ENCODE results near the gene EXOC2. TPM values are rescaled to one million over a fixed set of nuclear protein-coding genes. Genes with fewer than 3 reads are reported as not detected.
A peak's percentile ranks its signal among the peaks of the same experiment; 100 is the strongest.
"Not testable (repeated sequence)": the region's sequence is repeated elsewhere in the genome, so short reads cannot be mapped to it uniquely, and the experiment has no call there.

EXOC2 gene
- total RNA-seq, 2 experiments from 2014 or later: 29.9 to 30.2 TPM

DNA sequence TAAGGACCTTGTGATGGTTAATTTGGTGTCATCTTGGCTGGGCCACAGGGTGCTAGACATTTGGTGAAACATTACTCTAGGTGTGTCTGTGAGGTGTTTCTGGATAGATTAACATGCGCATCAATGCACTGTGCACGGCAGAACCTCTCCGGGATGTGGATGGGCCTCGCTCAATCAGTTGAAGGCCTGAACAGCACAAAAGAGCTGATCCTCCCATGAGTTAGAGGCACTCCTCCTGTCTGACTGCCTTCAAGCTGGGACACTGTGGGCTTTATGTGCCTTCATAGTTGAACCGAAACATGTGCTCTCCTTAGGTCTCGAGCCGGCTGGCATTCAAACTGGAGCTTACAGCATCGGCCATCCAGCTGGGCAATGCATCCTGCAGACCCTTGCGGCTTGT, 124.9 kb downstream of the EXOC2 start:
- ChIA-PET CTCF (interaction anchor here (1.0 to 2.2 kb wide), 4 partner anchors 9 to 229 kb away, joined by 3 to 6 read pairs (median 4); no protein-coding TSS in a partner anchor), POLR2A (interaction anchor here (0.8 to 2.6 kb wide), 2 partner anchors 8 to 136 kb away, joined by 3 to 9 read pairs; no protein-coding TSS in a partner anchor)
- Mint-ChIP-seq H3K36me3 (ENCODE audit: low read depth) (peaks cover 22% of the 10 kb centered on the region), H3K4me3 (no peak overlapping the region), H3K27ac (no peak overlapping the region), H3K9me3 (no peaks in the 10 kb centered on the region), H3K4me1 (ENCODE audit: low read depth) (peaks cover 8% of the 10 kb centered on the region), H3K27me3 (no peaks in the 10 kb centered on the region)
- no peak for ATAC-seq
- DNase-seq: no peak
- TF ChIP-seq, protein P1, sequence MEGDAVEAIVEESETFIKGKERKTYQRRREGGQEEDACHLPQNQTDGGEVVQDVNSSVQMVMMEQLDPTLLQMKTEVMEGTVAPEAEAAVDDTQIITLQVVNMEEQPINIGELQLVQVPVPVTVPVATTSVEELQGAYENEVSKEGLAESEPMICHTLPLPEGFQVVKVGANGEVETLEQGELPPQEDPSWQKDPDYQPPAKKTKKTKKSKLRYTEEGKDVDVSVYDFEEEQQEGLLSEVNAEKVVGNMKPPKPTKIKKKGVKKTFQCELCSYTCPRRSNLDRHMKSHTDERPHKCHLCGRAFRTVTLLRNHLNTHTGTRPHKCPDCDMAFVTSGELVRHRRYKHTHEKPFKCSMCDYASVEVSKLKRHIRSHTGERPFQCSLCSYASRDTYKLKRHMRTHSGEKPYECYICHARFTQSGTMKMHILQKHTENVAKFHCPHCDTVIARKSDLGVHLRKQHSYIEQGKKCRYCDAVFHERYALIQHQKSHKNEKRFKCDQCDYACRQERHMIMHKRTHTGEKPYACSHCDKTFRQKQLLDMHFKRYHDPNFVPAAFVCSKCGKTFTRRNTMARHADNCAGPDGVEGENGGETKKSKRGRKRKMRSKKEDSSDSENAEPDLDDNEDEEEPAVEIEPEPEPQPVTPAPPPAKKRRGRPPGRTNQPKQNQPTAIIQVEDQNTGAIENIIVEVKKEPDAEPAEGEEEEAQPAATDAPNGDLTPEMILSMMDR (IDR thresholded peaks at IDR 0.05): no peak
- intact Hi-C loops (cut with micrococcal nuclease): no loop called here

DNA sequence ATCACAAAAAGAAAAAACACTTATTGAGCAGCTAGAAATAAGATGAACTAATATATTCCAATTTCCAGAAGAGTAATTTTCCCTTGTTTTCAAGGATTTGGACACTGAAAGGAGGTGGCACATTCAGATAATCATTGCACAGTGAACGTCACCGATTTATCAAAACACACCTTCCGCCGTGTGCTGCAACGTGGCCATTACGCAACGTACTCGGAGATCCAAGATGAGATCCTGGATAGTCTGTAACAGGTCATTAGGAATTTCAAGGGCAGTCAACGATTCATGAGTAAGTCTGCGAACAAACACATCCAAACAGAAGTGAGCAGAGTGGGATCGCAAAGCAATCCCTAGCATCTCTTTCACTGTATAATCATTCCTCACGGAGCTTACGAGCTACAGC, 129.1 kb downstream of the EXOC2 start:
- DNase-seq (no peak), ATAC-seq (no peak)
- Mint-ChIP-seq H3K27ac (no peak overlapping the region), H3K27me3 (no peaks in the 10 kb centered on the region), H3K9me3 (no peaks in the 10 kb centered on the region), H3K4me1 (ENCODE audit: low read depth) (peaks cover 27% of the 10 kb centered on the region), H3K4me3 (no peak overlapping the region), H3K36me3 (ENCODE audit: low read depth) (peaks cover 40% of the 10 kb centered on the region)
- TF ChIP-seq, protein P1 (IDR thresholded peaks at IDR 0.05): no peak
- ChIA-PET CTCF (no interaction called here), POLR2A (interaction anchor here (0.7 to 1.5 kb wide), 2 partner anchors 103 to 160 kb away, joined by 3 read pairs; no protein-coding TSS in a partner anchor)
- intact Hi-C loops (cut with micrococcal nuclease): no loop called here

DNA sequence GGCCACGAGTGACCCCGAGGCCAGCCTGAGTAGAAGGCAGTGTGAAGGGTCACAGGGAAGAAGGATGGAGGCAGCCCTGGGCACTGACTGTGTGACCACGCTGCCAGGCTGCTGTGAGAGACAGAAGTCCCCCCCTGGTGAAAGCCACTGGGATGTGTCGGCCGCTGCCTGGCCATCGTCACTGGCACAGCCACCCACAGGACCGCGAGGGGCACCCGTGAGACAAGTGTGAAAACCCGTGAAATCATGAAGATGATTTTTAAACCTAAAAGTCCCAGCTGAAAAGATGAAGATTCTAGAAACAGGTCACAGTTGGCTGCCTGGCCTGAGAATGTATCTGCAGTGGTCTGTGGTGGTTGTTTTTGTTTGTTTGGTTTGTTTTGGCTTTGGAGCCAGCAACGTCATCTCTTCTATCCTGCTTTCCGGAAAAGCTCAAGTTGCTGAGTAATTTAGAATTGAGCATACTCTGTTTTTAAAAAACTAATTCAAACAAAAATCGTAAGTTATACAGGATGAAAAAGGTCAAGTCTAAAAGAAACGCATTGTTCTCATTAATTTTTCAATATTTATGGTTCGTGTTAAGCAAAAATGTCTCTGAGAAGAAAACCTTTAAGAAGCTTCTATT, 130.8 kb downstream of the EXOC2 start:
- Mint-ChIP-seq H3K4me1 (ENCODE audit: low read depth) (peaks cover 37% of the 10 kb centered on the region), H3K4me3 (no peak overlapping the region), H3K36me3 (ENCODE audit: low read depth) (peaks cover 41% of the 10 kb centered on the region), H3K27ac (peak overlapping the region; percentile 71), H3K27me3 (no peaks in the 10 kb centered on the region), H3K9me3 (no peaks in the 10 kb centered on the region)
- ATAC-seq (no peak), DNase-seq (no peak)
- CTCF ChIA-PET: interaction anchor here (1.1 to 1.2 kb wide), 2 partner anchors 31 to 122 kb away, joined by 3 read pairs; no protein-coding TSS in a partner anchor
- intact Hi-C loops (cut with micrococcal nuclease): no loop called here
- POLR2A ChIA-PET: interaction anchor here (1.5 kb wide), 1 partner anchor 158 kb away, joined by 3 read pairs; no protein-coding TSS in a partner anchor
- TF ChIP-seq, protein P1 (IDR thresholded peaks at IDR 0.05): no peak

DNA sequence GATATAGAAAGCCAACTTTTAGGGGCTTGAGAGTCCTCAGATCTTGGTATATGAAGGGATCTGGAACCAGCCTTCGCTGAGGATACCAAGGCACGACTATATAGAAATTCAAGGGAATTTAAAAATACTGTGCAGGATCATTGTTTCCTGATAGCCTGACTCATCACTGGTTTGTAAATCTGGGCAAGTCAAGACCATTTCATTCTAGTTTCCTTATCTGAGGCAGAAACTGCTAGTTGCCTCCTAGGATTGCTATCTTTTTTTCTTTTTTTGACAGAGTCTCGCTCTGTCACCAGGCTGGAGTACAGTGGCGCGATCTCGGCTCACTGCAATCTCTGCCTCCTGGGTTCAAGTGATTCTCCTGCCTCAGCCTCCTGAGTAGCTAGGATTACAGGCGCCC, 131.6 kb downstream of the EXOC2 start:
- CTCF ChIA-PET; H3K9me3 Mint-ChIP-seq; POLR2A ChIA-PET; ATAC-seq; intact Hi-C loops (cut with micrococcal nuclease); H3K4me3 Mint-ChIP-seq; H3K27me3 Mint-ChIP-seq; DNase-seq: not testable (repeated sequence)
- peaks cover 45% of the 10 kb centered on the region for H3K4me1 Mint-ChIP-seq (ENCODE audit: low read depth)
- H3K27ac Mint-ChIP-seq: peak overlapping the region; percentile 71
- H3K36me3 Mint-ChIP-seq (ENCODE audit: low read depth): peaks cover 48% of the 10 kb centered on the region

DNA sequence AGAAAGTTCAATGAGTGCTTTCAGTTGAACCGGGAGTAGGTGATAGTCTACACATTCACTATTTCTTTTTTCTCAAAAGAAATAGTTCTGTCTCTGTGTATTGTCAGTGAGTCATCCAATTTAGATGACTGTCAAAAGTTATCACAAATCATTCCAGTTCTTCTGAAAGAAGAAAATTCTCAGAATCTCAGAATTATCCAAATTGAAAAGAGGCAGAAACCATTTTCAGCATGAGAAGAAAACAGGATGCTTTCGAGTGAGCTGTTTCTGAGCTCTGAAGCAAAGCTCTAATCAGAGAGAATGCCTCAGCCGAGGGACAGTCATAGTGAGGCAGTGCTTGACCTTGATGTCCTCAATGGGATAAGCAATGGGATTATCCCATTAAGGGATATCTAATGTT, 134.0 kb downstream of the EXOC2 start:
- Mint-ChIP-seq H3K9me3 (no peaks in the 10 kb centered on the region), H3K36me3 (ENCODE audit: low read depth) (peaks cover 51% of the 10 kb centered on the region), H3K4me3 (no peak overlapping the region), H3K4me1 (ENCODE audit: low read depth) (peaks cover 47% of the 10 kb centered on the region), H3K27ac (peak overlapping the region; percentile 92), H3K27me3 (no peaks in the 10 kb centered on the region)
- DNase-seq (peak; percentile 30), ATAC-seq (peak; percentile 83)
- ChIA-PET POLR2A (interaction anchor here (0.7 to 3.2 kb wide), 9 partner anchors 8 to 168 kb away, joined by 3 to 17 read pairs (median 4); partner anchors contain the start of gene IRF4), CTCF (interaction anchor here (1.0 to 3.4 kb wide), 9 partner anchors 9 to 168 kb away, joined by 3 to 16 read pairs (median 3); partner anchors contain the start of gene IRF4)
- TF ChIP-seq, protein P1 (IDR thresholded peaks at IDR 0.05): no peak
- intact Hi-C loops (cut with micrococcal nuclease): loop anchor here (2.0 kb wide), 1 partner anchor 60 kb away; no protein-coding TSS in a partner anchor

Data from activated CD8-positive, alpha-beta T cell treated with anti-CD3 and anti-CD28 coated beads for 36 hours (primary cell).